HepG2 (cell line): ENCODE measurements around the gene KCNB1. TPM values are rescaled to one million over a fixed set of nuclear protein-coding genes. Genes with fewer than 3 reads are reported as not detected.

Experiments
- DPF2 ChIP-seq: sonication (generic); formaldehyde crosslinking; IDR thresholded peaks from 2 replicates; pipeline ENCODE4 v1.4.0; 2020; ENCODE audit warnings: mild to moderate bottlenecking, low read depth, missing genetic modification reagents, borderline replicate concordance
- KDM4B ChIP-seq: sonication (generic); formaldehyde crosslinking; IDR thresholded peaks from 2 replicates; pipeline ENCODE4 v1.4.0; 2020; ENCODE audit warnings: missing genetic modification reagents
- KDM5B ChIP-seq: sonication (generic); formaldehyde crosslinking; IDR thresholded peaks from 2 replicates; pipeline ENCODE4 v1.4.0; 2020; ENCODE audit warnings: missing genetic modification reagents, mild to moderate bottlenecking, borderline replicate concordance
- MAFF ChIP-seq: IDR thresholded peaks from 2 replicates; pipeline ENCODE4 v1.6.1; 2011; ENCODE audit warnings: low read depth, low read length, improper control_type of control experiment
- MEF2D ChIP-seq: sonication (generic); formaldehyde crosslinking; IDR thresholded peaks from 2 replicates; pipeline ENCODE4 v1.5.1; 2020; ENCODE audit warnings: mild to moderate bottlenecking, missing genetic modification reagents
- NAIF1 ChIP-seq: sonication (generic); formaldehyde crosslinking; IDR thresholded peaks from 2 replicates; pipeline ENCODE4 v1.5.0; 2020; ENCODE audit warnings: mild to moderate bottlenecking, missing genetic modification reagents, borderline replicate concordance
- ZMYM2 ChIP-seq: sonication (generic); formaldehyde crosslinking; IDR thresholded peaks from 2 replicates; pipeline ENCODE4 v1.8.0; 2022; ENCODE audit warnings: mild to moderate bottlenecking, missing genetic modification reagents
- ZNF354B ChIP-seq: sonication (generic); formaldehyde crosslinking; IDR thresholded peaks from 2 replicates; pipeline ENCODE4 v1.8.0; 2022; ENCODE audit warnings: mild to moderate bottlenecking, missing genetic modification reagents
- ZNF678 ChIP-seq: sonication (generic); formaldehyde crosslinking; IDR thresholded peaks from 2 replicates; pipeline ENCODE4 v1.4.0; 2020; ENCODE audit warnings: mild to moderate bottlenecking, missing genetic modification reagents
- ZNF788 ChIP-seq: sonication (generic); formaldehyde crosslinking; IDR thresholded peaks from 2 replicates; pipeline ENCODE4 v1.5.0; 2020; ENCODE audit warnings: mild to moderate bottlenecking, missing genetic modification reagents, borderline replicate concordance
- polyA plus RNA-seq, 8 experiments: library from polyadenylated mRNA; depleted of rRNA in 3 of 8; stranded (reverse) in 7 of 8; unstranded in 1 of 8; fragments of >200 nt; fragmentation: Illumina TruSeq in 4 of 8; extraction: Trizol in 4 of 8; gene quantifications; 2 replicates each; pipeline versions ENCODE4 v1.2.1 to v1.2.3, GENCODE V29; 2011 to 2016; ENCODE audit warnings: low read depth in 4 of 8, missing spikeins in 1 of 8, mixed read lengths in 1 of 8; ENCODE audit not compliant: insufficient read depth in 1 of 8
- total RNA-seq, 5 experiments: library from RNA; depleted of rRNA; stranded (reverse); fragments of >200 nt; fragmentation: Illumina TruSeq; extraction: Trizol; gene quantifications; 2 replicates each; pipeline ENCODE4 v1.2.3, GENCODE V29; 2016; ENCODE audit warnings: low read depth in 1 of 5
- TF ChIP-seq, protein P1 (sequence below): sonication (generic); formaldehyde crosslinking; IDR thresholded peaks from 2 replicates; pipeline ENCODE4 v1.5.1; 2020; ENCODE audit warnings: mild to moderate bottlenecking, missing genetic modification reagents
- TF ChIP-seq, protein P2 (sequence below): sonication (generic); formaldehyde crosslinking; IDR thresholded peaks from 2 replicates; pipeline ENCODE4 v1.5.0; 2020; ENCODE audit warnings: missing genetic modification reagents
- TF ChIP-seq, protein P3 (sequence below): sonication (generic); formaldehyde crosslinking; IDR thresholded peaks from 2 replicates; pipeline ENCODE4 v1.8.0; 2022; ENCODE audit warnings: missing genetic modification reagents, mild to moderate bottlenecking, moderate library complexity, borderline replicate concordance
- TF ChIP-seq, protein P4 (sequence below): sonication (generic); formaldehyde crosslinking; conservative IDR thresholded peaks from 2 replicates; pipeline ENCODE4 v1.4.0; 2020; ENCODE audit warnings: mild to moderate bottlenecking, missing genetic modification reagents, moderate library complexity
- TF ChIP-seq, protein P5 (sequence below): sonication (generic); formaldehyde crosslinking; IDR thresholded peaks from 2 replicates; pipeline ENCODE4 v1.4.0; 2020; ENCODE audit warnings: missing genetic modification reagents

Gene KCNB1
- total and polyA plus RNA-seq, 2 of the 13 experiments (the other 11 are each of a cell fraction or from before 2014, with no cell fraction given): 0.02 TPM; not detected in 1

DNA sequence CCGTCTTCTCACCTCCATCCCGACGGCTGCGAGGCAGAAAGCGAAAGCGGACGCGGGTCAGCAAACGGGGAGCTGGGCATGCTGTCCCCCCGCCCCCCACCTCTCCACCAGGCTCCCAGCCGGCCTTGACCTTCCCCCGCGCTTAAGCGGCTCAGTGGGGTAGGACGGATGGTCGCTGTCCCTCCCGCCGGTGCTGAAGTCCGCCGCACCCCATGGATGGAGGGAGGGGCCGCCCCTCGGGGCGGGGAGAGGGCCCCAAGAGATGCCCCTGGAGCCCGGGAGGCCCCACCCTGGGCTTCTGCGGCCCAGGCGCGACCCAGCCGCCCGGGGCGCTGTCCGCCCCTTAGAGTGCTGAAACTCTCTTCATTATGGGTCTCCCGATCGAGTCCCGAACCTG is at the start of gene KCNB1 (continued):
- TF ChIP-seq KDM4B (CRISPR knock-in tag) (peak; percentile 89; the same call in 1 of the 2 replicates), ZNF678 (CRISPR knock-in tag) (0 out of 2 replicates have a peak, but pooled peaks have one; percentile 59), NAIF1 (no peak), MAFF (no peak), KDM5B (CRISPR knock-in tag) (peak; percentile 90; the same call in 1 of the 2 replicates), ZMYM2 (CRISPR knock-in tag) (no peak), DPF2 (CRISPR knock-in tag) (no peak), ZNF788 (peak; percentile 34), ZNF354B (no peak), MEF2D (CRISPR knock-in tag) (peak; percentile 82)
- TF ChIP-seq, protein P1, sequence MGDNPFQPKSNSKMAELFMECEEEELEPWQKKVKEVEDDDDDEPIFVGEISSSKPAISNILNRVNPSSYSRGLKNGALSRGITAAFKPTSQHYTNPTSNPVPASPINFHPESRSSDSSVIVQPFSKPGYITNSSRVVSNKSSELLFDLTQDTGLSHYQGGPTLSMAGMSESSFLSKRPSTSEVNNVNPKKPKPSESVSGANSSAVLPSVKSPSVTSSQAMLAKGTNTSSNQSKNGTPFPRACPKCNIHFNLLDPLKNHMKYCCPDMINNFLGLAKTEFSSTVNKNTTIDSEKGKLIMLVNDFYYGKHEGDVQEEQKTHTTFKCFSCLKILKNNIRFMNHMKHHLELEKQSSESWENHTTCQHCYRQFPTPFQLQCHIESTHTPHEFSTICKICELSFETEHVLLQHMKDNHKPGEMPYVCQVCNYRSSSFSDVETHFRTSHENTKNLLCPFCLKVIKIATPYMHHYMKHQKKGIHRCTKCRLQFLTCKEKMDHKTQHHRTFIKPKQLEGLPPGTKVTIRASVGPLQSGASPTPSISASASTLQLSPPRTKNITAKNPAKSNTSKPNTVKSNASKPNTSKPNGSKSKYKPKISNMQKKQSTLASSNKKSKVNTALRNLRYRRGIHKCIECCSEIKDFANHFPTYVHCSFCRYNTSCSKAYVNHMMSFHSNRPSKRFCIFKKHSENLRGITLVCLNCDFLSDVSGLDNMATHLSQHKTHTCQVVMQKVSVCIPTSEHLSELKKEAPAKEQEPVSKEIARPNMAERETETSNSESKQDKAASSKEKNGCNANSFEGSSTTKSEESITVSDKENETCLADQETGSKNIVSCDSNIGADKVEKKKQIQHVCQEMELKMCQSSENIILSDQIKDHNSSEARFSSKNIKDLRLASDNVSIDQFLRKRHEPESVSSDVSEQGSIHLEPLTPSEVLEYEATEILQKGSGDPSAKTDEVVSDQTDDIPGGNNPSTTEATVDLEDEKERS (CRISPR knock-in tag): peak; percentile 85
- TF ChIP-seq, protein P2, sequence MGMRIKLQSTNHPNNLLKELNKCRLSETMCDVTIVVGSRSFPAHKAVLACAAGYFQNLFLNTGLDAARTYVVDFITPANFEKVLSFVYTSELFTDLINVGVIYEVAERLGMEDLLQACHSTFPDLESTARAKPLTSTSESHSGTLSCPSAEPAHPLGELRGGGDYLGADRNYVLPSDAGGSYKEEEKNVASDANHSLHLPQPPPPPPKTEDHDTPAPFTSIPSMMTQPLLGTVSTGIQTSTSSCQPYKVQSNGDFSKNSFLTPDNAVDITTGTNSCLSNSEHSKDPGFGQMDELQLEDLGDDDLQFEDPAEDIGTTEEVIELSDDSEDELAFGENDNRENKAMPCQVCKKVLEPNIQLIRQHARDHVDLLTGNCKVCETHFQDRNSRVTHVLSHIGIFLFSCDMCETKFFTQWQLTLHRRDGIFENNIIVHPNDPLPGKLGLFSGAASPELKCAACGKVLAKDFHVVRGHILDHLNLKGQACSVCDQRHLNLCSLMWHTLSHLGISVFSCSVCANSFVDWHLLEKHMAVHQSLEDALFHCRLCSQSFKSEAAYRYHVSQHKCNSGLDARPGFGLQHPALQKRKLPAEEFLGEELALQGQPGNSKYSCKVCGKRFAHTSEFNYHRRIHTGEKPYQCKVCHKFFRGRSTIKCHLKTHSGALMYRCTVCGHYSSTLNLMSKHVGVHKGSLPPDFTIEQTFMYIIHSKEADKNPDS (CRISPR knock-in tag): 0 out of 2 replicates have a peak, but pooled peaks have one; percentile 48
- TF ChIP-seq, protein P3, sequence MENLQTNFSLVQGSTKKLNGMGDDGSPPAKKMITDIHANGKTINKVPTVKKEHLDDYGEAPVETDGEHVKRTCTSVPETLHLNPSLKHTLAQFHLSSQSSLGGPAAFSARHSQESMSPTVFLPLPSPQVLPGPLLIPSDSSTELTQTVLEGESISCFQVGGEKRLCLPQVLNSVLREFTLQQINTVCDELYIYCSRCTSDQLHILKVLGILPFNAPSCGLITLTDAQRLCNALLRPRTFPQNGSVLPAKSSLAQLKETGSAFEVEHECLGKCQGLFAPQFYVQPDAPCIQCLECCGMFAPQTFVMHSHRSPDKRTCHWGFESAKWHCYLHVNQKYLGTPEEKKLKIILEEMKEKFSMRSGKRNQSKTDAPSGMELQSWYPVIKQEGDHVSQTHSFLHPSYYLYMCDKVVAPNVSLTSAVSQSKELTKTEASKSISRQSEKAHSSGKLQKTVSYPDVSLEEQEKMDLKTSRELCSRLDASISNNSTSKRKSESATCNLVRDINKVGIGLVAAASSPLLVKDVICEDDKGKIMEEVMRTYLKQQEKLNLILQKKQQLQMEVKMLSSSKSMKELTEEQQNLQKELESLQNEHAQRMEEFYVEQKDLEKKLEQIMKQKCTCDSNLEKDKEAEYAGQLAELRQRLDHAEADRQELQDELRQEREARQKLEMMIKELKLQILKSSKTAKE (CRISPR knock-in tag): peak; percentile 58; the same call in 1 of the 2 replicates
- TF ChIP-seq, protein P4, sequence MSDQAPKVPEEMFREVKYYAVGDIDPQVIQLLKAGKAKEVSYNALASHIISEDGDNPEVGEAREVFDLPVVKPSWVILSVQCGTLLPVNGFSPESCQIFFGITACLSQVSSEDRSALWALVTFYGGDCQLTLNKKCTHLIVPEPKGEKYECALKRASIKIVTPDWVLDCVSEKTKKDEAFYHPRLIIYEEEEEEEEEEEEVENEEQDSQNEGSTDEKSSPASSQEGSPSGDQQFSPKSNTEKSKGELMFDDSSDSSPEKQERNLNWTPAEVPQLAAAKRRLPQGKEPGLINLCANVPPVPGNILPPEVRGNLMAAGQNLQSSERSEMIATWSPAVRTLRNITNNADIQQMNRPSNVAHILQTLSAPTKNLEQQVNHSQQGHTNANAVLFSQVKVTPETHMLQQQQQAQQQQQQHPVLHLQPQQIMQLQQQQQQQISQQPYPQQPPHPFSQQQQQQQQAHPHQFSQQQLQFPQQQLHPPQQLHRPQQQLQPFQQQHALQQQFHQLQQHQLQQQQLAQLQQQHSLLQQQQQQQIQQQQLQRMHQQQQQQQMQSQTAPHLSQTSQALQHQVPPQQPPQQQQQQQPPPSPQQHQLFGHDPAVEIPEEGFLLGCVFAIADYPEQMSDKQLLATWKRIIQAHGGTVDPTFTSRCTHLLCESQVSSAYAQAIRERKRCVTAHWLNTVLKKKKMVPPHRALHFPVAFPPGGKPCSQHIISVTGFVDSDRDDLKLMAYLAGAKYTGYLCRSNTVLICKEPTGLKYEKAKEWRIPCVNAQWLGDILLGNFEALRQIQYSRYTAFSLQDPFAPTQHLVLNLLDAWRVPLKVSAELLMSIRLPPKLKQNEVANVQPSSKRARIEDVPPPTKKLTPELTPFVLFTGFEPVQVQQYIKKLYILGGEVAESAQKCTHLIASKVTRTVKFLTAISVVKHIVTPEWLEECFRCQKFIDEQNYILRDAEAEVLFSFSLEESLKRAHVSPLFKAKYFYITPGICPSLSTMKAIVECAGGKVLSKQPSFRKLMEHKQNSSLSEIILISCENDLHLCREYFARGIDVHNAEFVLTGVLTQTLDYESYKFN (CRISPR knock-in tag): 0 out of 2 replicates have a peak, but pooled peaks have one; percentile 25
- TF ChIP-seq, protein P5, sequence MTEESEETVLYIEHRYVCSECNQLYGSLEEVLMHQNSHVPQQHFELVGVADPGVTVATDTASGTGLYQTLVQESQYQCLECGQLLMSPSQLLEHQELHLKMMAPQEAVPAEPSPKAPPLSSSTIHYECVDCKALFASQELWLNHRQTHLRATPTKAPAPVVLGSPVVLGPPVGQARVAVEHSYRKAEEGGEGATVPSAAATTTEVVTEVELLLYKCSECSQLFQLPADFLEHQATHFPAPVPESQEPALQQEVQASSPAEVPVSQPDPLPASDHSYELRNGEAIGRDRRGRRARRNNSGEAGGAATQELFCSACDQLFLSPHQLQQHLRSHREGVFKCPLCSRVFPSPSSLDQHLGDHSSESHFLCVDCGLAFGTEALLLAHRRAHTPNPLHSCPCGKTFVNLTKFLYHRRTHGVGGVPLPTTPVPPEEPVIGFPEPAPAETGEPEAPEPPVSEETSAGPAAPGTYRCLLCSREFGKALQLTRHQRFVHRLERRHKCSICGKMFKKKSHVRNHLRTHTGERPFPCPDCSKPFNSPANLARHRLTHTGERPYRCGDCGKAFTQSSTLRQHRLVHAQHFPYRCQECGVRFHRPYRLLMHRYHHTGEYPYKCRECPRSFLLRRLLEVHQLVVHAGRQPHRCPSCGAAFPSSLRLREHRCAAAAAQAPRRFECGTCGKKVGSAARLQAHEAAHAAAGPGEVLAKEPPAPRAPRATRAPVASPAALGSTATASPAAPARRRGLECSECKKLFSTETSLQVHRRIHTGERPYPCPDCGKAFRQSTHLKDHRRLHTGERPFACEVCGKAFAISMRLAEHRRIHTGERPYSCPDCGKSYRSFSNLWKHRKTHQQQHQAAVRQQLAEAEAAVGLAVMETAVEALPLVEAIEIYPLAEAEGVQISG: peak; percentile 71
